SIG-M5 (cell line): ENCODE results near the gene EIF4E.
"Not testable (repeated sequence)": the region's sequence is repeated elsewhere in the genome, so short reads cannot be mapped to it uniquely, and the experiment has no call there.

ENCODE experiments used
- DNase-seq: peaks from one replicate; lab custom pipeline; 2025; lab: John Stamatoyannopoulos, UW

Gene EIF4E

GRCh38 chr4:98879515-98879914 is 49.4 kb downstream of the EIF4E start:
- DNase-seq = no peak

GRCh38 chr4:98873059-98873458 is 55.9 kb downstream of the EIF4E start:
- DNase-seq = no peak

GRCh38 chr4:98872120-98872906 is 56.6 kb downstream of the EIF4E start:
- not testable (repeated sequence) for DNase-seq

GRCh38 chr4:98867648-98868047 is 61.3 kb downstream of the EIF4E start:
- DNase-seq = no peak

- DNase-seq = no peak
Measured at GRCh38 chr4:98865059-98865458, 63.9 kb downstream of the EIF4E start.

GRCh38 chr4:98864560-98864959 is 64.4 kb downstream of the EIF4E start:
- no peak for DNase-seq

- no peak for DNase-seq
Measured at GRCh38 chr4:98862371-98862770, 66.6 kb downstream of the EIF4E start.

GRCh38 chr4:98861100-98861884 is 67.6 kb downstream of the EIF4E start:
- no peak for DNase-seq

GRCh38 chr4:98851806-98852205 is 77.1 kb downstream of the EIF4E start:
- DNase-seq = no peak

- DNase-seq = no peak
Measured at GRCh38 chr4:98850937-98851336, 78.0 kb downstream of the EIF4E start.

- DNase-seq = no peak
Measured at GRCh38 chr4:98848448-98848847, 80.5 kb downstream of the EIF4E start.

GRCh38 chr4:98845960-98846359 is 83.0 kb downstream of the EIF4E start:
- no peak for DNase-seq

- DNase-seq = not testable (repeated sequence)
Measured at GRCh38 chr4:98842917-98843316, 86.0 kb downstream of the EIF4E start.

GRCh38 chr4:98838977-98839618 is 89.8 kb downstream of the EIF4E start:
- DNase-seq = no peak

- DNase-seq = no peak
Measured at GRCh38 chr4:98838531-98838930, 90.4 kb downstream of the EIF4E start.

GRCh38 chr4:98833384-98833783 is 95.5 kb downstream of the EIF4E start:
- DNase-seq = no peak

GRCh38 chr4:98831036-98831435 is 97.9 kb downstream of the EIF4E start:
- DNase-seq = not testable (repeated sequence)
